ENCODE data around the gene PRM1. TPM values are rescaled to one million over a fixed set of nuclear protein-coding genes. Genes with fewer than 3 reads are reported as not detected.

Gene PRM1
- total and polyA plus RNA-seq, 2 of the 13 experiments (the other 11 are each of a cell fraction or from before 2014, with no cell fraction given): not detected

DNA sequence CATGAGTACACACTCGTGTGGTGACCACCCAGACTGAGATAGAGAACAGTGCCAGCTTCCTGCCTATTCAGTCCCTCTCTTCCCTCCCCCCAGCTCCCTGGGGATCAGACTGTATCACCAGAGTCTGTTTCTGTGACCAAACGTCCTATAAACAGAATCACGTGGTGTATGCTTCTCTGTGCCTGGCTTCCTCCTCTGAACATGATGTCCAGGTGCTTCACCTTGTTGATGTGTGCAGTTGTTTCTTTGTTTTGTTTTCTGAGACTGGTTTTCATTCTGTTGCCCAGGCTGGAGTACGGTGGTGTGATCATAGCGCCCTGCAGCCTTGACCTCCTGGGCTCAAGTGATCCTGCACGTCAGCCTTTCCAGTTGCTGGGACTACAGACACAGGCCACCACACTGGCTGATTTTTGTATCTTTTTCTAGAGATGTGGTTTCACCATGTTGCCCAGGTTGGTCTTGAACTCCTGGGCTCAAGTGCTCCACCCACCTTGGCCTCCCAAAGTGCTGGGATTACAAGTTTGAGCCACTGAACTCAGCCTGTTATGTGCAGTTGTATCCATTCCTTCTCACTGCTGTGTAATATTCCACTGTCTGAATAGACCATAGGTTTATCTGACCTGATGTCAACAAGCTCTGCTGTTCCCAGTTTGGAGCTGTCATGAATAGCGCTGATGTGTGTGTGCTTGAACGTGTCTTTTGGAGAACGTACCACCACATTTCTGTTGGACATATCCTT lies 28.9 kb upstream of the PRM1 start (continued):
- TF ChIP-seq ARNTL (CRISPR knock-in tag; IDR thresholded peaks at IDR 0.05) (peak; percentile 91), PPARG (CRISPR knock-in tag; conservative IDR thresholded peaks at IDR 0.05) (no peak; the same call in 1 of the 2 replicates), ZNF350 (CRISPR knock-in tag; IDR thresholded peaks at IDR 0.05; ENCODE audit: borderline replicate concordance, low read depth) (peak; percentile 30; the same call in 1 of the 2 replicates), ZNF850 (CRISPR knock-in tag; conservative IDR thresholded peaks at IDR 0.05) (no peak), SMYD3 (CRISPR knock-in tag; IDR thresholded peaks at IDR 0.05) (no peak), HOXD1 (CRISPR knock-in tag; IDR thresholded peaks at IDR 0.05) (no peak; the same call in 1 of the 2 replicates), JUNB (CRISPR knock-in tag; IDR thresholded peaks at IDR 0.05; ENCODE audit: borderline replicate concordance) (peak; percentile 39), MXD4 (CRISPR knock-in tag; IDR thresholded peaks at IDR 0.05) (no peak), ZNF598 (CRISPR knock-in tag; IDR thresholded peaks at IDR 0.05; ENCODE audit: borderline replicate concordance) (no peak; the same call in none of the 2 replicates)
- TF ChIP-seq, protein P1, sequence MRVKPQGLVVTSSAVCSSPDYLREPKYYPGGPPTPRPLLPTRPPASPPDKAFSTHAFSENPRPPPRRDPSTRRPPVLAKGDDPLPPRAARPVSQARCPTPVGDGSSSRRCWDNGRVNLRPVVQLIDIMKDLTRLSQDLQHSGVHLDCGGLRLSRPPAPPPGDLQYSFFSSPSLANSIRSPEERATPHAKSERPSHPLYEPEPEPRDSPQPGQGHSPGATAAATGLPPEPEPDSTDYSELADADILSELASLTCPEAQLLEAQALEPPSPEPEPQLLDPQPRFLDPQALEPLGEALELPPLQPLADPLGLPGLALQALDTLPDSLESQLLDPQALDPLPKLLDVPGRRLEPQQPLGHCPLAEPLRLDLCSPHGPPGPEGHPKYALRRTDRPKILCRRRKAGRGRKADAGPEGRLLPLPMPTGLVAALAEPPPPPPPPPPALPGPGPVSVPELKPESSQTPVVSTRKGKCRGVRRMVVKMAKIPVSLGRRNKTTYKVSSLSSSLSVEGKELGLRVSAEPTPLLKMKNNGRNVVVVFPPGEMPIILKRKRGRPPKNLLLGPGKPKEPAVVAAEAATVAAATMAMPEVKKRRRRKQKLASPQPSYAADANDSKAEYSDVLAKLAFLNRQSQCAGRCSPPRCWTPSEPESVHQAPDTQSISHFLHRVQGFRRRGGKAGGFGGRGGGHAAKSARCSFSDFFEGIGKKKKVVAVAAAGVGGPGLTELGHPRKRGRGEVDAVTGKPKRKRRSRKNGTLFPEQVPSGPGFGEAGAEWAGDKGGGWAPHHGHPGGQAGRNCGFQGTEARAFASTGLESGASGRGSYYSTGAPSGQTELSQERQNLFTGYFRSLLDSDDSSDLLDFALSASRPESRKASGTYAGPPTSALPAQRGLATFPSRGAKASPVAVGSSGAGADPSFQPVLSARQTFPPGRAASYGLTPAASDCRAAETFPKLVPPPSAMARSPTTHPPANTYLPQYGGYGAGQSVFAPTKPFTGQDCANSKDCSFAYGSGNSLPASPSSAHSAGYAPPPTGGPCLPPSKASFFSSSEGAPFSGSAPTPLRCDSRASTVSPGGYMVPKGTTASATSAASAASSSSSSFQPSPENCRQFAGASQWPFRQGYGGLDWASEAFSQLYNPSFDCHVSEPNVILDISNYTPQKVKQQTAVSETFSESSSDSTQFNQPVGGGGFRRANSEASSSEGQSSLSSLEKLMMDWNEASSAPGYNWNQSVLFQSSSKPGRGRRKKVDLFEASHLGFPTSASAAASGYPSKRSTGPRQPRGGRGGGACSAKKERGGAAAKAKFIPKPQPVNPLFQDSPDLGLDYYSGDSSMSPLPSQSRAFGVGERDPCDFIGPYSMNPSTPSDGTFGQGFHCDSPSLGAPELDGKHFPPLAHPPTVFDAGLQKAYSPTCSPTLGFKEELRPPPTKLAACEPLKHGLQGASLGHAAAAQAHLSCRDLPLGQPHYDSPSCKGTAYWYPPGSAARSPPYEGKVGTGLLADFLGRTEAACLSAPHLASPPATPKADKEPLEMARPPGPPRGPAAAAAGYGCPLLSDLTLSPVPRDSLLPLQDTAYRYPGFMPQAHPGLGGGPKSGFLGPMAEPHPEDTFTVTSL (CRISPR knock-in tag; IDR thresholded peaks at IDR 0.05; ENCODE audit: borderline replicate concordance): peak; percentile 90
- TF ChIP-seq, protein P2, sequence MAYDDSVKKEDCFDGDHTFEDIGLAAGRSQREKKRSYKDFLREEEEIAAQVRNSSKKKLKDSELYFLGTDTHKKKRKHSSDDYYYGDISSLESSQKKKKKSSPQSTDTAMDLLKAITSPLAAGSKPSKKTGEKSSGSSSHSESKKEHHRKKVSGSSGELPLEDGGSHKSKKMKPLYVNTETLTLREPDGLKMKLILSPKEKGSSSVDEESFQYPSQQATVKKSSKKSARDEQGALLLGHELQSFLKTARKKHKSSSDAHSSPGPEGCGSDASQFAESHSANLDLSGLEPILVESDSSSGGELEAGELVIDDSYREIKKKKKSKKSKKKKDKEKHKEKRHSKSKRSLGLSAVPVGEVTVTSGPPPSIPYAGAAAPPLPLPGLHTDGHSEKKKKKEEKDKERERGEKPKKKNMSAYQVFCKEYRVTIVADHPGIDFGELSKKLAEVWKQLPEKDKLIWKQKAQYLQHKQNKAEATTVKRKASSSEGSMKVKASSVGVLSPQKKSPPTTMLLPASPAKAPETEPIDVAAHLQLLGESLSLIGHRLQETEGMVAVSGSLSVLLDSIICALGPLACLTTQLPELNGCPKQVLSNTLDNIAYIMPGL (CRISPR knock-in tag; IDR thresholded peaks at IDR 0.05; ENCODE audit: borderline replicate concordance in 1 of 2, low read depth in 1 of 2): no peak
- TF ChIP-seq, protein P3, sequence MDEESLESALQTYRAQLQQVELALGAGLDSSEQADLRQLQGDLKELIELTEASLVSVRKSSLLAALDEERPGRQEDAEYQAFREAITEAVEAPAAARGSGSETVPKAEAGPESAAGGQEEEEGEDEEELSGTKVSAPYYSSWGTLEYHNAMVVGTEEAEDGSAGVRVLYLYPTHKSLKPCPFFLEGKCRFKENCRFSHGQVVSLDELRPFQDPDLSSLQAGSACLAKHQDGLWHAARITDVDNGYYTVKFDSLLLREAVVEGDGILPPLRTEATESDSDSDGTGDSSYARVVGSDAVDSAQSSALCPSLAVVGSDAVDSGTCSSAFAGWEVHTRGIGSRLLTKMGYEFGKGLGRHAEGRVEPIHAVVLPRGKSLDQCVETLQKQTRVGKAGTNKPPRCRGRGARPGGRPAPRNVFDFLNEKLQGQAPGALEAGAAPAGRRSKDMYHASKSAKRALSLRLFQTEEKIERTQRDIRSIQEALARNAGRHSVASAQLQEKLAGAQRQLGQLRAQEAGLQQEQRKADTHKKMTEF (CRISPR knock-in tag; IDR thresholded peaks at IDR 0.05): peak; percentile 90
- TF ChIP-seq, protein P4, sequence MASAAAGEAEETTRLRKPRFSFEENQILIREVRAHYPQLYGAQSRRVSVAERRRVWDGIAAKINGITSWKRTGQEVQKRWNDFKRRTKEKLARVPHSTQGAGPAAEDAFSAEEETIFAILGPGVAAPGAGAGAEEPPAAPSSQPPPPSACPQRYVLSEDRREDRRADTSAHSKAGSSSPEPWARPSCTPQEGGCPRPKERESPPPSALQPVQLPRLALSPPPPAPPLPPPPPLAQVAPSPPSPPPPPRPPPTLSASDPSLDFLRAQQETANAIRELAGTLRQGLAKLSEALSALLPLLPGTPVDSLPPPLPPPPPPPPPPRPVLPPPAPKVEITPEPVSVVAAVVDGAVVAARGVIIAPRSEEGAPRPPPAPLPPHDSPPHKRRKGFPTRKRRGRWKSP (CRISPR knock-in tag; IDR thresholded peaks at IDR 0.05): peak; percentile 61; the same call in 1 of the 2 replicates
- TF ChIP-seq, protein P5, sequence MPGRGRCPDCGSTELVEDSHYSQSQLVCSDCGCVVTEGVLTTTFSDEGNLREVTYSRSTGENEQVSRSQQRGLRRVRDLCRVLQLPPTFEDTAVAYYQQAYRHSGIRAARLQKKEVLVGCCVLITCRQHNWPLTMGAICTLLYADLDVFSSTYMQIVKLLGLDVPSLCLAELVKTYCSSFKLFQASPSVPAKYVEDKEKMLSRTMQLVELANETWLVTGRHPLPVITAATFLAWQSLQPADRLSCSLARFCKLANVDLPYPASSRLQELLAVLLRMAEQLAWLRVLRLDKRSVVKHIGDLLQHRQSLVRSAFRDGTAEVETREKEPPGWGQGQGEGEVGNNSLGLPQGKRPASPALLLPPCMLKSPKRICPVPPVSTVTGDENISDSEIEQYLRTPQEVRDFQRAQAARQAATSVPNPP (CRISPR knock-in tag; IDR thresholded peaks at IDR 0.05): no peak
- TF ChIP-seq, protein P6, sequence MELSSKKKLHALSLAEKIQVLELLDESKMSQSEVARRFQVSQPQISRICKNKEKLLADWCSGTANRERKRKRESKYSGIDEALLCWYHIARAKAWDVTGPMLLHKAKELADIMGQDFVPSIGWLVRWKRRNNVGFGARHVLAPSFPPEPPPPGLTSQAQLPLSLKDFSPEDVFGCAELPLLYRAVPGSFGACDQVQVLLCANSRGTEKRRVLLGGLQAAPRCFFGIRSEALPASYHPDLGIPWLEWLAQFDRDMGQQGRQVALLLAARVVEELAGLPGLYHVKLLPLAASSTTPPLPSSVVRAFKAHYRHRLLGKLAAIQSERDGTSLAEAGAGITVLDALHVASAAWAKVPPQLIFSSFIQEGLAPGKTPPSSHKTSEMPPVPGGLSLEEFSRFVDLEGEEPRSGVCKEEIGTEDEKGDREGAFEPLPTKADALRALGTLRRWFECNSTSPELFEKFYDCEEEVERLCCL (CRISPR knock-in tag; IDR thresholded peaks at IDR 0.05; ENCODE audit: borderline replicate concordance): no peak
